T-cell (primary cell): ENCODE measurements around the gene WWTR1. TPM values are rescaled to one million over a fixed set of nuclear protein-coding genes. Genes with fewer than 3 reads are reported as not detected.

Source experiments
- ATAC-seq, 4 experiments: fragments of 200-7000 bp in 3 of 4; fragments of 150-1000 bp in 1 of 4; cut with Tn5 transposase; replicated peaks in 1 of 4; 1 replicate in 3 of 4; 2 replicates in 1 of 4; pipeline ENCODE4 v1.10.0; 2021; ENCODE audit warnings: moderate library complexity in 3 of 4, mild to moderate bottlenecking in 2 of 4, moderate number of reproducible peaks in 1 of 4
- CTCF ChIA-PET, 2 donors: fragments of 300-600 bp; sonication (Branson Sonifier 250); formaldehyde crosslinking; loops; one replicate each; lab custom pipeline; 2022; ENCODE audit warnings: antibody characterized with exemption in 2 of 2; lab: Charles Lee
- POLR2A ChIA-PET, 2 donors: fragments of 300-600 bp; sonication (Branson Sonifier 250); formaldehyde crosslinking; loops; one replicate each; lab custom pipeline; 2022; ENCODE audit warnings: antibody characterized with exemption in 2 of 2; lab: Charles Lee
- DNase-seq, 35 experiments: peaks; one replicate each; pipeline versions ENCODE4 v3.0.0 to v3.0.0-alpha.2; 2013 to 2023
- H3K27ac ChIP-seq: one replicate; pipeline ENCODE4 v1.5.1; 2013; ENCODE audit warnings: low read length
- H3K27me3 ChIP-seq, 2 experiments: replicated peaks in 1 of 2; 1 replicate in 1 of 2; 2 replicates in 1 of 2; pipeline versions ENCODE4 v1.6.1 to v1.7.0; 2013; ENCODE audit warnings: low read length in 1 of 2, mixed read lengths in 1 of 2; ENCODE audit not compliant: control insufficient read depth in 2 of 2, insufficient read depth in 2 of 2; ENCODE audit errors: extremely low read depth in 1 of 2
- H3K36me3 ChIP-seq, 2 donors: 1 replicate in 1 of 2; 2 replicates in 1 of 2; pipeline versions ENCODE4 v1.6.1 to v1.7.0; 2013; ENCODE audit warnings: low read length in 1 of 2; ENCODE audit not compliant: control insufficient read depth in 2 of 2, insufficient read depth in 1 of 2; ENCODE audit errors: extremely low read depth in 1 of 2
- H3K4me1 ChIP-seq, 2 experiments: 1 replicate in 1 of 2; 2 replicates in 1 of 2; pipeline versions ENCODE4 v1.6.1 to v1.7.0; 2013; ENCODE audit warnings: low read length in 2 of 2, mixed read lengths in 1 of 2; ENCODE audit not compliant: insufficient read depth in 2 of 2, control insufficient read depth in 1 of 2; ENCODE audit errors: extremely low read depth in 1 of 2
- H3K4me3 ChIP-seq, 2 donors: 1 replicate in 1 of 2; 2 replicates in 1 of 2; pipeline versions ENCODE4 v1.5.1 to v1.7.0; 2013; ENCODE audit warnings: mild to moderate bottlenecking in 2 of 2, low read length in 1 of 2, moderate library complexity in 1 of 2; ENCODE audit not compliant: control insufficient read depth in 1 of 2; ENCODE audit errors: extremely low read depth in 1 of 2
- H3K9me3 ChIP-seq: 2 replicates; pipeline ENCODE4 v1.7.0; 2013
- H3K27ac Mint-ChIP-seq, 2 donors: one replicate each; pipeline ENCODE4 v1.8.0; 2020 to 2021; ENCODE audit warnings: mild to moderate bottlenecking in 2 of 2, mixed read lengths in 2 of 2
- H3K27me3 Mint-ChIP-seq, 2 donors: one replicate each; pipeline ENCODE4 v1.8.0; 2021 to 2022; ENCODE audit warnings: mixed read lengths in 2 of 2
- H3K36me3 Mint-ChIP-seq: one replicate; pipeline ENCODE4 v1.8.0; 2021; ENCODE audit warnings: mixed read lengths
- H3K4me1 Mint-ChIP-seq, 3 donors: one replicate each; pipeline ENCODE4 v1.8.0; 2020 to 2022; ENCODE audit warnings: mixed read lengths in 3 of 3, mild to moderate bottlenecking in 1 of 3
- H3K4me3 Mint-ChIP-seq, 3 donors: one replicate each; pipeline ENCODE4 v1.8.0; 2020 to 2022; ENCODE audit warnings: mild to moderate bottlenecking in 3 of 3, mixed read lengths in 3 of 3, moderate library complexity in 3 of 3
- H3K9me3 Mint-ChIP-seq, 3 donors: one replicate each; pipeline ENCODE4 v1.8.0; 2020 to 2022; ENCODE audit warnings: mixed read lengths in 3 of 3
- WGBS: methylation state at CpG from one replicate; pipeline ENCODE4 v1.1.5; 2013; ENCODE audit warnings: missing lambda C conversion rate; ENCODE audit not compliant: insufficient coverage; 5-methylcytosine and 5-hydroxymethylcytosine counted together
- total RNA-seq, 35 experiments: library from RNA in 6 of 35; stranded (reverse) in 6 of 35; fragments of 120-200 nt in 1 of 35; gene quantifications; one replicate each; pipeline versions ENCODE4 v1.2.1 to v1.2.4 and lab custom pipeline; 2013 to 2026

Gene WWTR1
- total RNA-seq, 5 donors from 2014 or later (not counting 1 experiment from before 2014, with no cell fraction given), result 0.43 to 1.6 (median 1.1) TPM

GRCh38 chr3:149657321-149657925 lies 402 bp downstream of the WWTR1 start:
- Histone ChIP-seq H3K36me3 (no peaks in the 10 kb centered on the region), H3K4me3 (peak overlapping the region; percentile 61 to 76), H3K27ac (no peak overlapping the region), H3K4me1 (peaks cover 0 to 21% of the 10 kb centered on the region in 2 experiments), H3K27me3 (peaks cover 4 to 33% of the 10 kb centered on the region in 2 experiments), H3K9me3 (no peaks in the 10 kb centered on the region)
- 4% methylated on average over 39 of the region's 41 CpGs for WGBS
- H3K27ac Mint-ChIP-seq, result peak overlapping the region in 1 of 2 donors; percentile 24
- DNase-seq (peak in 4 of 35 experiments; percentile 5 to 27 (median 6)), ATAC-seq (peak; percentile 46 to 63 (median 54))
- H3K4me1 Mint-ChIP-seq, result peaks cover 13 to 19% (median 16%) of the 10 kb centered on the region in 3 donors
- peaks cover 0 to 2% (median 0%) of the 10 kb centered on the region in 3 donors for H3K9me3 Mint-ChIP-seq
- H3K4me3 Mint-ChIP-seq, result peak overlapping the region; percentile 76 to 83 (median 78)
- POLR2A ChIA-PET, result no interaction called here
- H3K27me3 Mint-ChIP-seq, result peaks cover 51 to 64% of the 10 kb centered on the region in 2 donors
- no peaks in the 10 kb centered on the region for H3K36me3 Mint-ChIP-seq
- CTCF ChIA-PET, result no interaction called here

GRCh38 chr3:149655826-149656574 lies 1.8 kb downstream of the WWTR1 start:
- H3K4me1 Mint-ChIP-seq, result peaks cover 13 to 19% (median 16%) of the 10 kb centered on the region in 3 donors
- no peak for DNase-seq
- no peaks in the 10 kb centered on the region for H3K36me3 Mint-ChIP-seq
- CTCF ChIA-PET, result no interaction called here
- no peaks in the 10 kb centered on the region for H3K36me3 ChIP-seq
- no peak overlapping the region for H3K4me3 ChIP-seq
- peaks cover 52 to 64% of the 10 kb centered on the region in 2 donors for H3K27me3 Mint-ChIP-seq
- no peaks in the 10 kb centered on the region for H3K9me3 Mint-ChIP-seq
- H3K27ac Mint-ChIP-seq, result no peak overlapping the region
- no peak overlapping the region for H3K27ac ChIP-seq
- WGBS, result 63% methylated on average over 1 of the region's 2 CpGs
- H3K4me3 Mint-ChIP-seq, result peak overlapping the region in 2 of 3 donors; percentile 8 to 37
- peaks cover 0 to 21% of the 10 kb centered on the region in 2 experiments for H3K4me1 ChIP-seq
- H3K27me3 ChIP-seq, result peaks cover 4 to 29% of the 10 kb centered on the region in 2 experiments
- H3K9me3 ChIP-seq, result no peaks in the 10 kb centered on the region
- POLR2A ChIA-PET, result interaction anchor here in 1 of 2 donors (0.7 kb wide), 1 partner anchor 89 kb away, joined by 3 read pairs; no protein-coding TSS in a partner anchor
- no peak for ATAC-seq

GRCh38 chr3:149654188-149654601 lies 3.6 kb downstream of the WWTR1 start:
- peaks cover 6 to 25% of the 10 kb centered on the region in 2 experiments for H3K27me3 ChIP-seq
- H3K9me3 Mint-ChIP-seq, result no peaks in the 10 kb centered on the region
- POLR2A ChIA-PET, result no interaction called here
- H3K4me1 ChIP-seq, result peaks cover 0 to 21% of the 10 kb centered on the region in 2 experiments
- H3K4me1 Mint-ChIP-seq, result peaks cover 13 to 19% (median 16%) of the 10 kb centered on the region in 3 donors
- no peak overlapping the region for H3K4me3 Mint-ChIP-seq
- peaks cover 43 to 59% of the 10 kb centered on the region in 2 donors for H3K27me3 Mint-ChIP-seq
- no peak overlapping the region for H3K4me3 ChIP-seq
- H3K9me3 ChIP-seq, result no peaks in the 10 kb centered on the region
- H3K27ac ChIP-seq, result no peak overlapping the region
- CTCF ChIA-PET, result no interaction called here
- no peak for DNase-seq
- no peak overlapping the region for H3K27ac Mint-ChIP-seq
- H3K36me3 Mint-ChIP-seq, result no peaks in the 10 kb centered on the region
- no peak for ATAC-seq
- H3K36me3 ChIP-seq, result no peaks in the 10 kb centered on the region

GRCh38 chr3:149653564-149653963 lies 4.3 kb downstream of the WWTR1 start:
- H3K27me3 Mint-ChIP-seq, result peaks cover 40 to 53% of the 10 kb centered on the region in 2 donors
- Histone ChIP-seq H3K36me3 (no peaks in the 10 kb centered on the region), H3K27me3 (peaks cover 6 to 21% of the 10 kb centered on the region in 2 experiments), H3K27ac (no peak overlapping the region), H3K4me3 (no peak overlapping the region), H3K4me1 (peaks cover 0 to 16% of the 10 kb centered on the region in 2 experiments), H3K9me3 (no peaks in the 10 kb centered on the region)
- no peak for DNase-seq
- H3K36me3 Mint-ChIP-seq, result no peaks in the 10 kb centered on the region
- no peaks in the 10 kb centered on the region for H3K9me3 Mint-ChIP-seq
- CTCF ChIA-PET, result interaction anchor here in 1 of 2 donors (0.7 kb wide), 1 partner anchor 118 kb away, joined by 4 read pairs; no protein-coding TSS in a partner anchor
- no peak overlapping the region for H3K27ac Mint-ChIP-seq
- POLR2A ChIA-PET, result no interaction called here
- no peak overlapping the region for H3K4me3 Mint-ChIP-seq
- 67% methylated on average over 1 of the region's 2 CpGs for WGBS
- H3K4me1 Mint-ChIP-seq, result peaks cover 10 to 15% (median 14%) of the 10 kb centered on the region in 3 donors
- ATAC-seq, result no peak

GRCh38 chr3:149653136-149653535 lies 4.7 kb downstream of the WWTR1 start:
- Mint-ChIP-seq H3K4me3 (no peak overlapping the region), H3K36me3 (no peaks in the 10 kb centered on the region), H3K4me1 (peaks cover 7 to 13% (median 12%) of the 10 kb centered on the region in 3 donors), H3K27me3 (peaks cover 42 to 54% of the 10 kb centered on the region in 2 donors), H3K9me3 (no peaks in the 10 kb centered on the region), H3K27ac (no peak overlapping the region)
- Histone ChIP-seq H3K4me1 (peaks cover 0 to 12% of the 10 kb centered on the region in 2 experiments), H3K9me3 (no peaks in the 10 kb centered on the region), H3K36me3 (no peaks in the 10 kb centered on the region), H3K27ac (no peak overlapping the region), H3K27me3 (peaks cover 6 to 18% of the 10 kb centered on the region in 2 experiments), H3K4me3 (no peak overlapping the region)
- DNase-seq (no peak), ATAC-seq (no peak)
- WGBS, result no CpG with 5 or more reads among the region's 1 CpG
- ChIA-PET POLR2A (interaction anchor here in 1 of 2 donors (0.7 kb wide), 1 partner anchor 22 kb away, joined by 3 read pairs; no protein-coding TSS in a partner anchor), CTCF (interaction anchor here (0.6 to 0.7 kb wide), 2 partner anchors 56 to 117 kb away, joined by 3 to 4 read pairs; no protein-coding TSS in a partner anchor)

GRCh38 chr3:149650828-149651227 lies 7.0 kb downstream of the WWTR1 start:
- Histone ChIP-seq H3K9me3 (no peaks in the 10 kb centered on the region), H3K27ac (no peak overlapping the region), H3K4me1 (no peaks in the 10 kb centered on the region), H3K36me3 (no peaks in the 10 kb centered on the region), H3K4me3 (no peak overlapping the region), H3K27me3 (peaks cover 2 to 4% of the 10 kb centered on the region in 2 experiments)
- no peaks in the 10 kb centered on the region for H3K9me3 Mint-ChIP-seq
- H3K4me3 Mint-ChIP-seq, result no peak overlapping the region
- no peaks in the 10 kb centered on the region for H3K36me3 Mint-ChIP-seq
- no CpG with 5 or more reads among the region's 1 CpG for WGBS
- no peak for DNase-seq
- no peak for ATAC-seq
- CTCF ChIA-PET, result no interaction called here
- POLR2A ChIA-PET, result no interaction called here
- H3K27ac Mint-ChIP-seq, result no peak overlapping the region
- peaks cover 30 to 40% of the 10 kb centered on the region in 2 donors for H3K27me3 Mint-ChIP-seq
- H3K4me1 Mint-ChIP-seq, result no peaks in the 10 kb centered on the region
